GM21528 (cell line): ENCODE results near the gene PLCXD1.
"Not testable (repeated sequence)": the region's sequence is repeated elsewhere in the genome, so short reads cannot be mapped to it uniquely, and the experiment has no call there.

ENCODE experiments used
- ATAC-seq: cut with Tn5 transposase; IDR thresholded peaks from one replicate; pipeline ENCODE4 v1.9.1; 2021; ENCODE audit warnings: mild to moderate bottlenecking, moderate library complexity; ENCODE audit not compliant: unreplicated experiment, low FRiP score

PLCXD1 gene, protein sequence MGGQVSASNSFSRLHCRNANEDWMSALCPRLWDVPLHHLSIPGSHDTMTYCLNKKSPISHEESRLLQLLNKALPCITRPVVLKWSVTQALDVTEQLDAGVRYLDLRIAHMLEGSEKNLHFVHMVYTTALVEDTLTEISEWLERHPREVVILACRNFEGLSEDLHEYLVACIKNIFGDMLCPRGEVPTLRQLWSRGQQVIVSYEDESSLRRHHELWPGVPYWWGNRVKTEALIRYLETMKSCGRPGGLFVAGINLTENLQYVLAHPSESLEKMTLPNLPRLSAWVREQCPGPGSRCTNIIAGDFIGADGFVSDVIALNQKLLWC

DNA sequence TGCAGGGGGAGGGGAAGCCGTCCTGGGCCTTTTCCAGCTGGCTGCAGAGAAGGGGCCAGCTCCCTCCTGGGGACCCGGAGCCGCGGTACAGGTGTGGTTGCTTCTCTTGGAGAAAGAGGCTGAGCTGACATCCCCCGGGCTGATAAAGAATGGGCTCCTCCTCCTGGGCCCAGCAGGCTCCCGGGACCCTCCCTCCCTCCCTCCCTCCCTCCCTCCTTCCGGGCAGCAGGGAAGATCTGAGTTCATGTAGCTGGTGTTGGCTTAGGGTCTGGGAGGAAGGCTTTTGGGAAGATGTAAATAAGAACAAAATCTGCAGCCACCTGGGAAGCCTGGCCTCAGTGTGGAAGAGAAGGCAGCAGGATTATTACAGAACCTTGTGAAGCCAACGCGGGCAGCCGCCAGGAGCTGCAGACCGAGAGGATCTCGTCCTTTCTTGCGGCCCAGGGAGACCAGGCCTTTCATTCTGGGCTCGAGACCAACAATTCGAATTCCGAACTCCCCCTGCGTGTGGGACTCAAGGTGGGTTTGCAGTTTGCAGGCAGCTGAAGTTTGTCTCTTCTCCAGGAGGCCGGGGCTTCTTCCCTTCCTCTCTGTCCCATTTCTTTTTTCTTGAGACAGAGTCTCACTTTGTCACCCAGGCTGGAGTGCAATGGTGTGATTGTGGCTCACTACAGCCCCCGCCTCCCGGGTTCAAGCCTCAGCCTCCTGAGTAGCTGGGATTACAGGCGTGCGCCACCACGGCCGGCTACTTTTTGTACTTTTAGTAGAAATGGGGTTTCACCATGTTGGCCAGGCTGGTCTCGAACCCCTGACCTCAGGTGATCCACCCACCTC, at the start of gene PLCXD1:
PLCXD1 (plus strand) TSS at position 216 of the 834 bp plus-strand sequence. CDS start 2,807 bp downstream, outside the sequence.
- ATAC-seq: no peak

DNA sequence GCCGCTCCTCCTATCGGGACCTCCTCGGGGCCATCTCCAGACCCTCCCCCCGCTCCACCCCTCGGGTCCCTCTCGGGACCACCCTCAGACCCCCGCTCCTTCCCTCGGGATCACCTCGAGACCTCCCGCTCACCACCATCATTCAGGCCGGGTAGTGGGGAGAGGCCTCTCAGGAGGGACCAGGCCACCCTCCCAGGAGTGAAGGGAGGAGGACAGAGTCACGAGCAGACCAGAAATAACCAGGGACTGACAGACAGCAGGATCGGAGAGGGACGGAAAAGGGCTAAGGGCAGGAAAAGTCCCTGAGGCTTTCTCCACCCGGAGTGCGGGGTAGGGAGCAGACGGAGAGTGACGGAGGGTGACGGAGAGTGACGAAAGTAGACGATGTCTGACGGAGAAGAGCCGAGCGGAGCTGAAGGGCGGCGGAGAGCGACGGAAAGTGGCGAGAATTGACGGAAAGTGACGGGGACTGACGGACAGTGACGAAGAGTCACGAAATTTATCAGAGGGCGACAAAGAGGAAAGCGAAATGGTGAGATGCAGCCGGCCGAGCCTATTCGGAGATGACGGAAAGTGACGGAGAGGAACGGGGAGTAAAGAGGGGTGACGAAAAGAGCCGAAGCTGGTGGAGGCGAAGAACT, 49.4 kb upstream of the PLCXD1 start:
- ATAC-seq: peak; percentile 58

DNA sequence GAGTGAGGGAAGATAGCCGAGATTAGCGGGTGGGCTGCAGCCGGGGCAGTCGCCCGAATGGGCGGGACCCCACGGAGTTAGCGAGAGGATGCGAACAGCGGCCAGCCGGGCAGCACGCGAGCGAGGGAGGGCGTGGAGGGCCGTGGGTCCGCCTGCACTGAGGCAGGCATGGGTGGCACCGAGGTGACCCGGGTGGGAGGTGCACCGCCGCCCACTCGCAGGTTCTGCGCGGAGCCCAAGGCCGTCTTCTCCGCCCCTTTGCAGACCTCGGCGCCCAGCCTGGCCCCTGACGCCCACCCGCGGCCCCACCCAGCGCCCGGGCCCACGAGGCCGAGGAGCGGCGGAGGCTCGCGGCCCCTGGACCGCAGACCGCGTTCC, 48.9 kb upstream of the PLCXD1 start:
- not testable (repeated sequence) for ATAC-seq

GRCh38 chrX:236201-236600, 45.0 kb upstream of the PLCXD1 start:
- not testable (repeated sequence) for ATAC-seq

GRCh38 chrX:250965-251364, 30.2 kb upstream of the PLCXD1 start:
- ATAC-seq: no peak

DNA sequence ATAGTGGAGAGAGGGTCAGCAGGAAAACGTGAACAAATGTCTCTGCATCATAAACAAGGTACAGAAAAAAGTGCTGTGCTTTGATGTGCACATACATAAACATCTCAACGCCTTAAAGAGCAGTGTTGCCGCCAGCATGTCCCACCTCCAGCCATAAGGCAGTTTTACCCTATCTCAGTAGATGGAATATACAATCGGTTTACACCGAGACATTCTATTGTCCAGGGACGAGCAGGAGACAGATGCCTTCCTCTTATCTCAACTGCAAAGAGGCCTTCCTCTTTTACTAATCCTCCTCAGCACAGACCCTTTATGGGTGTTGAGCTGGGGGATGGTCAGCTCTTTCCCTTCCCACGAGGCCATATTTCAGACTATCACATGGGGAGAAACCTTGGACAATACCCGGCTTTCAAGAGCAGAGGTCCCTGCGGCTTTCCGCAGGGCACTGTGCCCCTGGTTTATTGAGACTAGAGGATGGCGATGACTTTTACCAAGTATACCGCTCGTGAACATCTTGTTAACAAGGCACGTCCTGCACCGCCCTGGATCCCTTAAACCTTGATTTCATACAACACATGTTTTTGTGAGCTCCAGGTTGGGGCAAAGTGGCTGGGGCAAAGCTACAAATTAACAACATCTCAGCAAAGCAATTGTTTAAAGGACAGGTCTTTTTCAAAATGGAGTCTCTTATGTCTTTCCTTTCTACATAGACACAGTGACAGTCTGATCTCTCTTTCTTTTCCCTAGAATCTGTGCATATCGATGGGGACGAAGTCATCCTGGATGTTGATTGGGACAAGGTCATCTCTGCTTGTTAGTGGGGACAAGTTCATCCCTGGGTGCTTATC, 29.6 kb upstream of the PLCXD1 start:
- not testable (repeated sequence) for ATAC-seq

- ATAC-seq: no peak
Measured at GRCh38 chrX:252244-252956, 28.8 kb upstream of the PLCXD1 start.

DNA sequence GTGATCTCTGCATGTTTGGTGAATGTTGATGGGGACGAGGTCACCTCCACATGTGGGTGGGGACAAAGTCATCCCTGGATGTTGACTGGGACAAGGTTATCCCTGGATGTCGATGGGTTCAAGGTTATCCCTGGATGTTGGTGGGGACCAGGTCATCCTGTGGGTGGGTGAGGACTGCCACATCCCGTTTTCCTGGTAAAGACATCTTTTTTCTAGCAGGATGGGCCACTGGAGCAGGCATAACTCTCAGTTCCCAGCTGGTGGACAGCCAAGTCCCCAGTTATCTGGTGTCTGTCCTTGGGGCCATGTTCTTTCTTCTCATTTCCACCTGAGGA, 28.3 kb upstream of the PLCXD1 start:
- ATAC-seq: no peak

- no peak for ATAC-seq
Measured at GRCh38 chrX:253451-254297, 27.5 kb upstream of the PLCXD1 start.

GRCh38 chrX:254630-255215, 26.5 kb upstream of the PLCXD1 start:
- ATAC-seq: no peak

DNA sequence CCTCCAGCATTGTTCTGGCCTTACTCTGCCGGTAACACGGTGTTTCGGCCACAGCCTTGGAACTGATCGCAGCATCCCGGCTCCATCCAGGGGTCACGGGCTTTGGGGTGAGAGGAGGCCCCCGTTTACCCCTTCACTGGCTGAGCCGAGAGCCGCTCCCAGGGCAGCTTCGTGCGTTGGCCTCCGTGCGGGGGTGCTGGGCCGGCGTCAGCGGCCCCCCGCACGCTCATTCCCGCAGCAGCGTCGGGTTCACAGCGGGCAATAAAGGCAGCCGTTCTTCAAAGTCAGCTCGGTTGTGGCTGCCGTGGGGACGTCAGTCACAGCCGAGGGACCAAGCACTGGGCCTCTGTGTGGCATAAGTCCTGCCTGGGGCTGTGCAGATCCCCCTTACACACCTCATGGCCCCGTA, 25.3 kb upstream of the PLCXD1 start:
- no peak for ATAC-seq

- not testable (repeated sequence) for ATAC-seq
Measured at GRCh38 chrX:257054-257453, 24.1 kb upstream of the PLCXD1 start.

DNA sequence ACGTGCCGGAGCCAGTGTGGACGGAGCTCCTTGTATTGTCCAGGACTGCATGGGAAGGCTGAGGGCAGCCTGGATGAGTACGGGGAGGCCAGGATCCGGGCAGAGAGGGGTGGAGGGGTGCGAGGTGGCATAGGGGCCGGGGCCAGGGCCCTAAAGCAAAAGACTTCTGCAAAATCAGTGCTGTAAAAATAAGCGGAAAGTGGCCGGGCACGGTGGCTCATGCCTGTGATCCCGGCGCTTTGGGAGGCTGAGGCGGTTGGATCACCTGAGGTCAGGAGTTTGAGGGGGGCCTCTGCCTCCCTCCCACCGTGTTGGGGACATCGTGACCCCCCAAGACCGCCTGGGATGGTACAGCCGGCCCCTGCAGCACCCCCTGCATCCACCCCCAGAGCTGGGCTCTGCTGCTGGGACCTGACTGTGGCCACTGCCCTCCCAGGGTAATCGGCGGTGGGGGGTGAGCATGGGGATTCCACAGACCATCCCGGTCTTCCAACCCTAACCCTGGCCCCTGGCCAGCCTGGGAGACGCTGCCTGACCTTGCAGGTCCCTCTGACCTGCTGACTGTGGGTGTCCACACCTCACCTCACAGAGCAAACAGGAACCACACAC, 23.4 kb upstream of the PLCXD1 start:
- no peak for ATAC-seq

GRCh38 chrX:258291-259040, 22.7 kb upstream of the PLCXD1 start:
- ATAC-seq: no peak

DNA sequence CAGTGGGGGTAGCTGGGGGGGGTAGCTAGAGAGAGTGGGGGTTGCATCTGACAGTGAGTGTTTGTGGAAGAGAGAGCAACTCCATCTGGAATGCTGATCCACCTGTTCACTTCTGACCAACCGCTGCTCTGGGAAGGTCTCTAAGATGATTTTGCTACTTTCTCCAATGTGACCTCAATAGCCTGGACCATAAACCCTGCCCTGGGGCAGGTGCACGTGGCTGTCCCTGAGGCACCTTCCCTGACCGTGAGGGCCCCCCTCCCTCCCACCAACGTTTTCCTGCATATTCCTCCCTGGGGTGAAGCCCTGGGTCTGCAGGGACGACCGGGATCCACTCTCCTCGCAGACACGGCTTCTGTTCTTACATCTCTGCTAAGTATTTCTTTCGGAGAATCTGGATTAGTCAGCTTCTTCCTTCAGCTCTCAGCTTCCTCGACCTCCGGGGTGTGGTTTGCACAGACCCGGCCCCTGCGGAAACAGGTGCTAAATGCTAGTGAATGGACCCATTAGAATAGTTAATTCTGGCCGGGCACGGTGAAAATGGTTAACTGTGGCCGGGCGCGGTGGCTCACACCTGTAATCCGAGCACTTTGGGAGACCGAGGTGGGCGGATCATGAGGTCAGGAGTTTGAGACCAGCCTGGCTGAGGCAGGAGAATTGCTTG, 21.4 kb upstream of the PLCXD1 start:
- ATAC-seq: no peak

- no peak for ATAC-seq
Measured at GRCh38 chrX:261167-261918, 19.8 kb upstream of the PLCXD1 start.
